HG02870 (cell line): ENCODE results near the gene TPK1.

Experiments
- ATAC-seq: cut with Tn5 transposase; IDR thresholded peaks from one replicate; pipeline ENCODE4 v1.9.1; 2021; ENCODE audit warnings: mild to moderate bottlenecking, moderate library complexity; ENCODE audit not compliant: unreplicated experiment

TPK1 gene

DNA sequence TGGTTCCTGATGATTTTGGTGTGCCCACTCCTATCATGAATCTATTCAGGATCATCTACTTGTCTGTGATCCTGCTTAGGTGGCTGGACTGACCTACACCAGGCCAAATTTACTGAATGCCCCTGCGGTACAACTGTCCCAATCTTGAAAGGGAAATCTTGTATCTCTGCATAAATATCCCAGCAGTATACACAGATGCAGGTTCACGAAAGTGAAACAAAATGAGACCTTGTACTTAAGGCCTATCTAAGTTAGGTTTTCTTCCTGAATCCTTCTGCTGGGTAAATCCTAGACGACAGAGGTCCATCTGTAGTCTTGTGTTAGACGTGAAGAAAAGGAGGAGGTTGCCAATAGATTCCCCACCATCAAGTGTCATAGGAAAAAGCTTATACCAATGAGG, 346.9 kb downstream of the TPK1 start:
- ATAC-seq: no peak

DNA sequence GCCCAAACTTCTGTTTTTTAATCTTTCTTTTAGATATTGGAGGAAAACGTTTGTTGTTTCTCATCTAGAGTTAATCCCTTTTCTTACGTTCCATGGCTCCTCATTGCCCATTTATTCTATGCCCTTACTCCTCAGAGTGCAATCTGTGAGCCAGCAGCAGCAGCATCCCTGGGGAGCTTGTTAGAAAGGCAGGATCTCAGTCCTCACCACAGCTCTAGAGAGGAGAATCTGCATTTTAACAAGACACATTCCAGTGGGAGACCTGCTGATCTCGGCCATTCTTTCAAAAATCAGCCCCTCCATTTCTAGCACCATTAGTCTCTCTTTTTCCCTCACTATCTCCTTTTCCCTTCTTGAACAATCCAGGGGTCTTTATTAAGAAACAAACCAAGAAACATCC, 348.0 kb downstream of the TPK1 start:
- ATAC-seq: no peak

DNA sequence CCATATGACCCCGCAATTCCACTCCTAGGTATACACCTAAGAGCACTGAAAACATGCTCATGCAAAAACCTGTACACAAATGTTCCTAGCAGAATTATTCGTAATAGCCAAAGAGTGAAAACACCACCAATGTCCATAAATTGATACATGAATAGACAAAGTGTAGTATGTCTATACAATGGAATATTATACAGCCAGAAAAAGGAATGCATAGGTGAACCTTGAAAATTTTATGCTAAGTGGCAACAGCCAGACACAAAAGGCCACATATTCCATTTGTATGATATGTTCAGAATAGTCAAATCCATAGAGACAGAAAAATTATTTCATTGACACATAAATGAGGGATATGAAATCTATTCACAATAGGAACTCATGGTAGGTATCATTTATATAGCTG, 351.4 kb downstream of the TPK1 start:
- ATAC-seq: no peak

DNA sequence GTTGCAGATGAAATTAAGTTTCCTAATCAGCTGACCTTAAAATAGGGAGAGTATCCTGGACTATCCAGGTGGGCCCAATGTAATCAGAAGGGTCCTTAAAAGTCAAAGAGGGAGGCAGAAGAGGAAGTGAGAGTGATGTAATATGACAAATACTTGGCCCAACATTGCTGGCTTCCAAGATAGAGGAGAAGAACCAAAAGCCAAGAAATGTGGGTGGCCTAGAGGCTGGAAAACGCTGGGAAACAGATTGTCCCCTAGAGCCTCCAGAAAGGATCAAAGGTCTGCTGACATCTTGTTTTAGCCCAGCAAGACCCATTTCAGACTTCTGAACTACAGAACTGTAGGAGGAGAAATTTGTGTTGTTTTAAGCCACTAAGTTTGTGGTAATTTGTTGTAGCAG, 352.7 kb downstream of the TPK1 start:
- no peak for ATAC-seq

DNA sequence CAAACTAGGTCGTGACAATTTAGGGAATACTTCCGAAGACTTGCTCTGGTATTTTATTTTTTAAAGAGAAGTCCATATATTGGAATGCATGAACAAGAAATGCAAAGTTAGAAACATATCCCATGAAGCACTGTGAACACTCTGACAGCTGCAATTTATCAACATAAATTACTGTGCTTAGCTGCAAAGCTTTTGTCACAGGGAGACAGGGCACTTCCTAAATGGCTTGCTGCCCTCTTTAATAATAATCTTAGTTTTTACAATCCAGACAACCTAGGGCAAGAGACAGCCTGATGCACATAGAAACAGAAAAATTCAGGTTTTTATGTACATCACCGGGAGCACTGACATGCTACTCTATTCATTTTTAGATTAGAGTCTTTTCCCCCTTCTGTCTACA, 354.0 kb downstream of the TPK1 start:
- no peak for ATAC-seq

DNA sequence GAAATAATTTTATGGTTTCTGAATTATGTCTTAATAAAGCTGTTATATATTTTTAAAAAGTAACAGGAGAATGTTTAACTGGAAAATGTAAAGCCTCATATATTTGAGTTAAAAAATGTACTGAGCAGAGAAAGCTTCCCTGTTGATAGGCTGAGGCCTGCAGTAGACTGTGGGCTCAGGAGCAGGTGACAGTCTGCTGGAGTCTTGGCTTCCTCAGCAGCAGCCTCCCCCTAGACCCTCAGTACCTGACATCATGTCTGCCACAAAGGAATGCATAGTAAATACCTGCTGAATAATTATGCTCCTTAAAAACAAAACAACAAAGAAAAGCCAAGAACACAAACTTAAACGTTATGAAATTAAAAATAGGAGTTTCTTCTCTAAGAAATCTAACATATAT, 358.5 kb downstream of the TPK1 start:
- ATAC-seq: no peak

DNA sequence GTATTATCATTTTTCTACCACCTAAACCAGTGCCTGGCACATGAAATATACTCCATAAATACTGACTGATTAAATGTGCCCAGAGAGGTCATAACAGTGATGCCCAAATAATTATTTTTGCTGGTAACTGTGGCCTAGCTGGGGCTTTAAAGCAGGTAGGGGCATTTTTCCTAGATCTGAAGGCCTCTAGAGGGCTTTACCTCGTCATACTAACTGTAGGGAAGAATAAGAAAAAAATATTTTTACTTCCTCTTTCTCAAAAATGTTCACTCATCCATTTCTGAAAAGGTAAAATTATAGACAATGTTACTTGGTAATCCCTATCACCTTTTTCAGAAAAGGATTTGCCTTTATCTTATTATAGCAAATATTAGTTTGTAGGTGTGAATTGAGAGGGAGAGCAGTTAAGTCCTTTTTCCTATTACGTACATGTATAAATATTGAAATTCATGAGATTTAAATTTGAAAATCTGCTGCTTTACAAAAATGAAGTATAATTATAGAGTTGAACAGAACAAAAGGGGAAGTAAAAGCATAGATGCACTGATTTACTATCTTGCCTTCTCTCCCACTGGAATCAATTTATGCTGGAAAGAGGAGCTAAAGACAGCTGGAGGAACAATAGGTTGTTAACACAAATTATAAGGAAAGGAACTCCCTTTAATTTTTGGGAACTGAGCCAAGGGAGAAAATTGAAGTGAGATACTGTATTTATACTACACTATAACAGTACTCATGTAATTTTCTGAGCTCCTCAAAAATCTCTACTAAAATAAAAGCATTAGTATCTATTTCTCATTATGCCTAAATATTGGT, 360.8 kb downstream of the TPK1 start:
- ATAC-seq: no peak

DNA sequence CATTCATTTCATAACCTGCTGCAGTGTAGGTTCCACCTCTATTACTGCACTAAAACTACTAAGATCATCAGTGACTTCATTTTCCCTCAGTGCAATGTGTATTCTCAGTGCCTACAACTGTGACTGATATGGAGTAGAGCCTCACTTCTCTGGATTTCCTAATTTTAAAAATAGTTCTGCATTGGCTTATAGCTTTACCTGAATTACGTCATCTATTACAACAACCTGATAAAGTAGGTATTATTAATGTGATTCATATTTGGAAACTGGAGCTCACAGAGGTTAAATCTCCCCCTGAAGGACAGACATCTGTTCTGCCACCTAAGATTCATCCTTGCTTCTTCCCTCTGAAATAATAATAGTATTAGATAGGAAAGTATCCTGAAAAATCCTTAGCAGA, 361.5 kb downstream of the TPK1 start:
- ATAC-seq: no peak

DNA sequence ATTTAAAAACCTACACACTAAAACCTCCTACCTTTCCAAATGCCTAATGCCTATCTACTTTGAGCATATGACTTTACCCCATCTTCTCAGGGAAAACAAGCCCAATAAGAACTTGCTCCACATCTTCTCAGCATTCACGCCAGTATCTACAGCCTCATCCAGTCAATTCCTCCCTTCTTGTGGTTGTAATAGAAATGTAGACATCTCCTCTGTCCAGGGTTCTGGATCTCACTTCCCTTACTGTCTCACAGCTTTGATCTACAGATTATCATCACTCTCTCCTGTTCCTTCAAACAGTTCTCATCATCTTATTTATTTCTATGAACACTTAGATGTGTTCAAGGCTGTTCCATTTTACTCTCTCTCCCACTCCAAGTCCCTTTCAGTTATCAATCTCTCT, 361.9 kb downstream of the TPK1 start:
- ATAC-seq: no peak

DNA sequence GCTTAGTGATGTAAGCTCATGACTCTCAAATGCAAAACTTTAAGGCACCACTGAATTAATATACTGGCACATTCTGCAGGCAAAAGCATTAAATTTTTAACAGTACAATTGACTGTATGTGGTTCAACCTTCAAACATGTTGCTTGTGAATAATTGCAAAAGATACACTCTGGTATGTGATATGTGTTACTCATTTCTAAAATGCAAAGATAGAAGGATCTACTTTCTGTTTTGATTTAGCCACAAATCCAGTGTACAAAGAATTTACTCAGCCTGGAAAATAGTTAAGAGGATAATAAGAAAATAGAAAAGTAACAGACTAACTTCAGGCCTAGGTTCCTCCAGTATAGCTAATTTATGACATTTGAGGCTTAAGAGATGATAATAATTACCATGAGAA, 365.8 kb downstream of the TPK1 start:
- ATAC-seq: no peak

DNA sequence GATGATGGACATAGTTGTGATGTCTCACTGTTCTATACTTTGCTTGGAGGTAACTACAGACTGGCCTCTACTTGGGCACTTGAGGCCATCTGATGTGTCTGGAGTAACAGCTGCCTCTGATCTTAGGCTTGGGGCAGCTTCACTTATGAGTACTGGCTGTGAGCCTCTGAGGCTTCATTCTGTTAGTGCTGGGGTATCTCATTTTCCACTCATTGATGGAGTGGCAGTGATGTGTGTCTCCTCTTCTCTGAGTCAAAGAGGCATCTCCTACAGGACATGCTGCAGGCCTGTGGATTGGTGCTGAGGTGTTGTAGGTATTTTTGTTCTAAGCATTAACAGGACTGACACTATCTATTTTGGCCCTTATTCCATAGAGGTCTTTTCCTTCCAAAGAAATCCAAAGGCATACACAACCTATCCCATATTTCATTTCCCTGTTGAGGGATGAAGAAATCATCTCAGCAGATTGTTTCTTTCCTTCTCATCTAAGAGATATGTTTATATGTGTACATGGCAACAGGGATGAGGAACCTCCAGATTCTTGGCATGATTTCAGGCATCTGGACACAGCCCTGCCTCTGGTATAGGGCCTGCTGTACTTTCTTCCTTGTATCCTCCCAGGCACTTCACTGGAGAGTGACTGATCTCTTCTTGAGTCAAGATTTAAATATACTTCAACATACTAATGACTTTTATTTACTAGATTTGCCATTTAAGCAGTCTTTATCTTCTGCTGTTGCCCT, 366.7 kb downstream of the TPK1 start:
- ATAC-seq: no peak

DNA sequence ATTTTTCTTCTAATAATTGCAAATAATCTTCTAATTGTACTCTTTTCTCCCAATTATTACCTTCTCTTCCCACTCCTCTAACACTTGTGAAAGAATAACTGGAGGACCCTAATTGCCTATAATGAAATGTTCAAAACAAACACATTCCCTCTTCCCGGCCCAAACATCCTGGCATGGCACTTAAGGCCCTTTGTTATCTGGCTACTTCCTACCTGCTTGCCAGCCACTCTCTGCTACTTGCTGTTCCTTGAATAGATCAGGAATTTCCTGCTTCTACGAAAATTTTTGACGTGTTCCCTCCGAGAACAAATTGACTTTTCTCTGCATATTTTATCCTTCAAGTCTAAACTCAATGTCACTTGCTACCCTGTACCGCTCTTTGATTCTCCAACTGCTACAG, 376.2 kb downstream of the TPK1 start:
- ATAC-seq: no peak

DNA sequence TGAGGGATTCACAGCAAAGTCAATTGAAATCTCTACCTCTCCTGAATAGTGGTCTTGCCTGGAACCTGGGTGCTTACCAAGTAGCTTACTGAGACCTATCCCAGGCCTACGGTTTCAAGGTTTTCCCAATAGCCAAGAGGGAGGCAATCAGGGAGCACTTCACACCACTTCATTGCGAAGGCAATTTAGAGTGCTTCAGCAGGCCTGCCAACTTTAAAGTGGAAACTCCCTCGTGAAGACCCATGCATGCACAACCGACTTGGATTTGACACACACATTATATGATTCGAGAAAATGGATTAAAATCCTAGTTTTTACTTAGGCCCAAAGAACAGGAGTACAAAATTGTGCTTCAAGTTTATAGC, 380.8 kb downstream of the TPK1 start:
- ATAC-seq: no peak

DNA sequence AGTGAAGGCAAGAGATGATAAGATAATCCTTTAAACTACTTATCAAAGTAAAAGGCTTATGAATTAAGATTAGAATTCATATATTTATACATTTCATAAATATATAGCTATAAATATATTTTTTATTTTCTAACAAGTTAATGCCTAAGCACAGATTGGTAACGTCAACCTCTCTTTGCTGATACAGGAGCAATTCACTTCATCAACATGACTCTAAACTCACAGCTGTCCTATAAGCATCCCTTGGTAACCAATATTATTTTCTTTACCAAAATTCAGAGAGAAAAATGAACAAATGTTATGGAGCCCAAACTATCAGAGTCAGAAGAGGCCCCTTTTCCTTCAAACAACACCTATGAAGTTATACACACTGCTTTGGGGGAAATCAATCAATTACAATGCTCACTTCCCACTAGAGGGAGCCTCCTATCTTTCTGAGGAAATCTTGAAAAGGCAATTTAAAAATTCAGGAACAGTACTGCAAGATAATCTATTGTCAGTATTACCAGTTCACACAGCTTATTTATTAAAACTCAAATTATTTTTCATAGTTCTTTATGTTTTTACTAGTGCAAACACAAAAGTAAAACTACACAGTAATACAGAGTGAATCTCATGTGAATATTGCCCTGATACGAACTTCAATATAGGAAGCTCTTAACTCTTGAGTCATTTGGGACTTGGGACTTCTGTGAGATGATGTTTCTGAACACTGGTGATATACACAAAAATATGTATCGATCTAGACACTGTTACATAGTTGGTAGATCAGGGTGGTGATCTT, 381.4 kb downstream of the TPK1 start:
- ATAC-seq: no peak

DNA sequence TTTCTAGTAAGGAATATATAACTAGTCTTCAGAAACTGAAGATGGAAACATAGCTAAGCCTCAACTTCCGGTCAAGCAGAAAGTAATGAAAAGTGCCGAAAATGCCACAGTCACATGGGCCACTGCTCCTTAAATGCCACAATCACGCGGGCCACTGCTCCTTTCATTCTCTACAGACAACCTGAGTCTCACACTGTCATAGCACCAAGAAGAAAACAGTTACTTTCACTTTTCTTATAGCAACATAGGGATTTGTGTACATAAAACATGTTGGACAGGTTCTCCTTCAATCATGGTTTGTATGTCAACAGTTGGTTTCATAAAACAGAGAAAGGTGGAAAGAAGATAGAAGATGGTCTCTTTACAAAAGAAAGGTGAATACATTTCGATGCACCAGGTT, 383.8 kb downstream of the TPK1 start:
- ATAC-seq: peak; percentile 79

DNA sequence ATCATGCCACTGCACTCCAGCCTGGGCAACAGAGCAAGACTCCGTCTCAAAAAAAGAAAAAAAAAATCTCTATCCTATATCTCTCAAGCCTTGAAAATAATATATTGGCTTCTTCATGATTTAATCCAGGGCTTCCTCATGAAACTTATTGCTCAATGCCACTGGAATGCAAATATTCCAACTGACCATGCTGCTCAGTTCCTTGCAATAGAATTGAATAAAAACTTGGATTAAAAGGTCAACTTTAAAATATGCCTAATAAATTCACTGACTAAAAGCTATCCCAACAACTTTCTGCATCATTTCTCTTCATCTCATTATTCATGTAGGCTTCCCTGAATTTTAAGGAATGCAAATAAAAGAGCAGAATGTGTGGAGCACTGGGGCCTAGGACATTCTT, 390.3 kb downstream of the TPK1 start:
- ATAC-seq: no peak

DNA sequence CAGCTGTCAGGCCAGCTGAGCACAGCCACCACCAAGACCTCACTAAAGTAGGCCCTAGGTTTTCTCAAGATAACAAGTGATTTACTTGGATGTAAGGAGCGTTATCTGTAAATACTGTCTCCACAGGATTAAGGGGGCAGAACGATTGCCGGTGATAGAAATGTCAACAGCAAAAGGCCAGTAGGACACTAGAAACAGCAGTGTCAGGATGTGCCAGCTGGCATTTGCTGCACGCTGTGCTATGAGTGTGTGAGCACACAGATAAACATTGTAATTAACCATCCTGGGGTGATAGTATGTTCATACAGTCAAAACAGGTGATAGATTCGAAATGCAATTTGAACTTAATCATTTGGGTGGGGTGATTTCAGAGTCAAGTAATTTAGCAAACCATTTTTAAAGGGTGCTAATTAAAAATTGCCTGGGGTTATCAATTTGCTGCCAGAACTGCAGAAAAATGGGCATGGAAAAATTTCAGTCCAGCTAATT, 396.1 kb downstream of the TPK1 start:
- no peak for ATAC-seq

DNA sequence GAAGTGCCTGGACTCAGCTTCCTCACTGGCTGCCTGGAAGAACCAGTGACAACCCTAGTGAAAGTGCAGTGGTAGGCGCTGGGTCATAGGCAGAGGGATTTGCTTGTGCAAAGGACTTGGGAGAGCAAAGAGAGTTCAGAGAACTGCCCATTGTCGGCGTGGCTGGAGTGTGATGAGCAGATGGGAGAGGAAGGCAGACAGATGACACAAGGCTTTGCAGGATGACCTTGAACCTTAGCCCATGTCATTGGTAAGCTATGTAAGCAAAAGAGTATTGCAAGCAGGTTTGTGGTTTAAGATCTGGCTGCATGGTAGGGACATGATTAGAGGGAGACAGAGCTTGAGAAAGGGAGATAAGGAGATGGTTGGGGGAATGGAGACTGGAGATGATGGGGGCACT, 397.1 kb downstream of the TPK1 start:
- no peak for ATAC-seq

DNA sequence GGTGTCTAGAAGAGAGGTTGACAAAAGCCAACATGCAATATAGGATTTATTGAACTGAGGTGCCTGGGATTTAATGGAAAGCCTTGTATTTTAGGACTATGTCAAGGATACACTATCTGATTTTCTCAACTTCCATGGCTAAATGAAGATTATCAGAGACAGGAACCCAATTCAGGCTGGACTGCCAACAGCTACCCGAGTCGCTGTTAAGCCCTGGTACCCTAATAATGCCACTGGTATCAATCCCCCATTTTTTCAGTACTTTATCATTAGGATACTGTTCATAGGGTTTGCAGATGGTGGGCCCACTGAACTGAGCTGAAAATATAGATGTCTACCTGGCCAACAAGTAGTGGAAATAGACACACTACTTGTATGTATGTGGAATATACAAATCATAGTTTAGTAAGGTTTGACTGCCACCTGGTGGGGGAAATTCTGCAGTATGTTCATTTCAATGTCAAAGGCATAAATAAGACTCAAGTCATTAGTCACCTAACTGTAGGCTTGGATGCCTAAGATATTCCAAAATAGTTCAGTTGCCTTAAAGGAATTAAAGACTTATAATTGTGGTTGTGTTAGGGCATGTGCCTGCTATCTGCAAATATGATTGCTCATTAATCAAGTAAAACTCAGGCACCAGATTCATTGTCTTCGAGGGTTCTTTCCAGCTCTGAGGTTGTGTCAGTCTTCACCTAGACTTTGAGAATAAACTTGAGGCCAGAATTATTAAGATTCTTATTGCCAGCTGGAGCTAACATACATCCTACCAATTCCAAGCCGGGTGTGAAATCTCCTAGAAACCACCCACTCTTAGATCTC, 398.3 kb downstream of the TPK1 start:
- ATAC-seq: peak; percentile 75

DNA sequence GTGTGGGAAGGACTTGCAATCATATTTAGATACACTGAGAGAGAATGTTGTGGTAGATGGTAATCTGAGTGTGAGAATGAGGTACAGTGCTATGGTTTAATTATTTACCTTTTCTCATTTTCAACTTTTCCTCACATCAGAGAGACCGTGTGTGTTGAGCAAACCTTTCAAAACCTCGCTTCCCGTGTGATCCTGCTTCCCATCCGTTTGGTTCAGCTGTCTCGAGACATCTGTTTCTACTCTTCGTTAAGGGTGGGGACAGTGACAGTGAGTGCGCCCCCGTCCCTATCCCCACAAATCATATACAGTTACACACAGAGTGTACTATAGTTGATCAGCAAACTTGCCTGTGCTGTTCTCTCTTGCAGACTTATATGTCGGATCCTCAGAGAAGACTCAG, 399.4 kb downstream of the TPK1 start:
- ATAC-seq: no peak

DNA sequence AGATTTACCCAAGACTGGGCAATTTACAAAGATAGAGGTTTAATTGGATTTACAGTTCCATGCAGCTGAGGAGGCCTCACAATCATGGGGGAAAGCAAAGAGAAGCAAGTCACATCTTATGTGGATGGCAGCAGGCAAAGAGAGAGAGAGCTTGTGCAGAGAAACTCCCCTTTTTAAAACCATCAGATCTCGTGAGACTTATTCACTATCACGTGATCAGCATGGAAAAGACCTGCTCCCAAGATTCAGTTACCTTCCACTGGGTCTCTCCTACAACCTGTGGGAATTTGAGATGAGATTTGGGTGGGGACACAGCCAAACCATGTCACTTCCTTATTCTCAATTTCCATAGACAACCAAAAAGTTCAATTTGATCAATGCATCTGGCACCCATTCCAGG, 407.4 kb downstream of the TPK1 start:
- ATAC-seq: no peak
